Heart right ventricle (tissue), 16 donors: ENCODE data around the gene ZMIZ1. TPM values are rescaled to one million over a fixed set of nuclear protein-coding genes. Genes with fewer than 3 reads are reported as not detected.

Source experiments
- ATAC-seq, 8 donors: fragments of 200-7000 bp; cut with Tn5 transposase; one replicate each; pipeline ENCODE4 v1.9.1; 2020; ENCODE audit warnings: mild to moderate bottlenecking in 8 of 8, moderate library complexity in 8 of 8, moderate number of reproducible peaks in 1 of 8
- DNase-seq, 2 donors: peaks; one replicate each; pipeline ENCODE4 v3.0.0-alpha.2; 2020
- H3K27ac ChIP-seq, 10 donors: fragments of 200-600 bp; sonication (generic) in 2 of 10; one replicate each; pipeline versions ENCODE4 v1.5.0 to v1.8.0; 2020 to 2022; ENCODE audit warnings: mild to moderate bottlenecking in 3 of 10
- H3K27me3 ChIP-seq, 7 donors: fragments of 200-600 bp; one replicate each; pipeline ENCODE4 v1.8.0; 2021 to 2022; ENCODE audit warnings: mild to moderate bottlenecking in 2 of 7
- H3K36me3 ChIP-seq, 9 donors: fragments of 200-600 bp; sonication (generic) in 1 of 9; one replicate each; pipeline versions ENCODE4 v1.5.0 to v1.8.0; 2020 to 2022; ENCODE audit warnings: mild to moderate bottlenecking in 2 of 9
- H3K4me1 ChIP-seq, 9 donors: fragments of 200-600 bp; sonication (generic) in 1 of 9; one replicate each; pipeline versions ENCODE4 v1.5.0 to v1.8.0; 2020 to 2022; ENCODE audit warnings: mild to moderate bottlenecking in 4 of 9
- H3K4me3 ChIP-seq, 10 donors: fragments of 200-600 bp; sonication (generic) in 2 of 10; one replicate each; pipeline versions ENCODE4 v1.5.0 to v1.8.0; 2020 to 2022; ENCODE audit warnings: mild to moderate bottlenecking in 7 of 10, moderate library complexity in 2 of 10
- H3K9me3 ChIP-seq, 11 donors: fragments of 200-600 bp in 10 of 11; sonication (generic) in 2 of 11; one replicate each; pipeline versions ENCODE4 v1.5.0 to v1.8.0; 2013 to 2022; ENCODE audit warnings: mild to moderate bottlenecking in 2 of 11, control low read depth in 1 of 11, moderate library complexity in 1 of 11
- WGBS, 2 donors: extraction: QIAGEN DNeasy Blood & Tissue Kit; methylation state at CpG; one replicate each; pipeline ENCODE4 v1.1.7; 2013; ENCODE audit warnings: inconsistent platforms in 1 of 2; 5-methylcytosine and 5-hydroxymethylcytosine counted together
- intact Hi-C, 10 donors: fragments of 100-400 bp; cut with DNase I; formaldehyde crosslinking; loops; one replicate each; pipeline versions ENCODE4 v1.11.1 to v1.14.2; 2022
- polyA plus RNA-seq, 2 donors: library from polyadenylated mRNA; stranded (reverse); fragments of 200-250 nt; gene quantifications; one replicate each; pipeline ENCODE4 v1.2.3, GENCODE V29; 2013
- total RNA-seq, 10 donors: library from RNA; stranded (reverse); fragmentation: NEBNext Ultra II Directional in 3 of 10; extraction: Animal tissue kit (Norgen Biotek cat#: 25700) in 3 of 10; gene quantifications; one replicate each; pipeline versions ENCODE4 v1.2.1 to v1.2.4, GENCODE V29; 2021 to 2023
- TF ChIP-seq, protein P1 (sequence below), 9 donors: fragments of 200-600 bp; sonication (generic) in 2 of 9; IDR thresholded peaks; one replicate each; pipeline versions ENCODE4 v1.5.0 to v1.8.0; 2021 to 2022; ENCODE audit warnings: antibody characterized with exemption in 9 of 9, mild to moderate bottlenecking in 5 of 9, moderate library complexity in 1 of 9
- donor health status: Arrhythmogenic right ventricular cardiomyopathy.
- donor health status: ischemic (EF 13 %, LVEDD 7.1; RV severe dilation, severe dysfunction).
- donor health status: healthy with polysubstance abuse.
- donor health status: DM: no; HTN: yes; CAD: no.
- donor health status: DM: no; HTN: no; CAD: no.
- donor health status: ischemic (EF 25% LVEDD 6.9; RV normal size, moderate dysfunction).
- donor health status: ischemic (EF 25% LVEDD 5.7; RV mildly dilated, moderate dysfunction).
- donor health status: healthy.
- donor health status: DM: yes; HTN: yes; CAD: no.
- donor health status: Ischemic cardiomyopathy.
- donor health status: ischemic (EF 35%, LVEDD 5.7; RV mildly dilated, moderate dysfunction).
- donor health status: nonischemic (EF 11% LVEDD 7.7; RV severe dilation, severe dysfunction).
- donor health status: DM: yes; HTN: yes; CAD: no.
- donor health status: PGD.
- donor health status: ischemic (EF 29% LVEDD 5.4; RV normal size, mild dysfunction).
- donor health status: nonischemic (EF 23%, LVEDD 6.1; RV moderate dilation, normal function).

ZMIZ1 gene
- total and polyA plus RNA-seq, 12 donors: 24.2 to 61.5 (median 49.8) TPM

DNA sequence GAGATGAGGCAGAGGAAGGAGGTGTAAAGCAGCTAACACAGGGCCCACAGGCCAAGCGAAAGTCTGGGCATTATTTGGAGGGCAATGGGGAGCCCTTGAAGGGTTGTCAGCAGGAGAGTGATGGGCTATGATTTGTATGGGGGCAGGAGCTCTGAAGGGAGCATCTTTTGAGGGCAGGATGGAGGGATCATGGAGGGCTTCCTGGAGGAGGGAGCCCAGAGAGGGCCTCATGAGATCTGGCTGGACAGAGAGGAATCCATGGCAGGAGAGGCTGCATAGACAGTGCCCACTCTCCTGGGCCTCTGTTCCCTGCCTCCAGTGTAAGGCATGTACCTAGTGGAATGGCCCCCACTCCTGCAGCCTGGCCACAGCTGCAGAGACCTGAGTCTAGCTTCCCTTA is 141.9 kb downstream of the ZMIZ1 start:
- Histone ChIP-seq H3K9me3 (no peaks in the 10 kb centered on the region), H3K27me3 (no peaks in the 10 kb centered on the region), H3K27ac (no peak overlapping the region), H3K36me3 (peaks cover 0 to 98% (median 52%) of the 10 kb centered on the region in 9 donors), H3K4me1 (peaks cover 0 to 8% (median 0%) of the 10 kb centered on the region in 9 donors), H3K4me3 (no peak overlapping the region)
- TF ChIP-seq, protein P1, sequence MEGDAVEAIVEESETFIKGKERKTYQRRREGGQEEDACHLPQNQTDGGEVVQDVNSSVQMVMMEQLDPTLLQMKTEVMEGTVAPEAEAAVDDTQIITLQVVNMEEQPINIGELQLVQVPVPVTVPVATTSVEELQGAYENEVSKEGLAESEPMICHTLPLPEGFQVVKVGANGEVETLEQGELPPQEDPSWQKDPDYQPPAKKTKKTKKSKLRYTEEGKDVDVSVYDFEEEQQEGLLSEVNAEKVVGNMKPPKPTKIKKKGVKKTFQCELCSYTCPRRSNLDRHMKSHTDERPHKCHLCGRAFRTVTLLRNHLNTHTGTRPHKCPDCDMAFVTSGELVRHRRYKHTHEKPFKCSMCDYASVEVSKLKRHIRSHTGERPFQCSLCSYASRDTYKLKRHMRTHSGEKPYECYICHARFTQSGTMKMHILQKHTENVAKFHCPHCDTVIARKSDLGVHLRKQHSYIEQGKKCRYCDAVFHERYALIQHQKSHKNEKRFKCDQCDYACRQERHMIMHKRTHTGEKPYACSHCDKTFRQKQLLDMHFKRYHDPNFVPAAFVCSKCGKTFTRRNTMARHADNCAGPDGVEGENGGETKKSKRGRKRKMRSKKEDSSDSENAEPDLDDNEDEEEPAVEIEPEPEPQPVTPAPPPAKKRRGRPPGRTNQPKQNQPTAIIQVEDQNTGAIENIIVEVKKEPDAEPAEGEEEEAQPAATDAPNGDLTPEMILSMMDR (IDR thresholded peaks at IDR 0.05): no peak
- no peak for DNase-seq
- 53 to 100% methylated on average over 1 of the region's 1 CpG for WGBS, 2 donors
- no peak for ATAC-seq
- intact Hi-C loops: no loop called here

- Histone ChIP-seq H3K36me3 (peaks cover 0 to 98% (median 61%) of the 10 kb centered on the region in 9 donors), H3K4me3 (no peak overlapping the region), H3K9me3 (no peaks in the 10 kb centered on the region), H3K27ac (no peak overlapping the region), H3K4me1 (peaks cover 0 to under 1% (median 0%) of the 10 kb centered on the region in 9 donors), H3K27me3 (no peaks in the 10 kb centered on the region)
- WGBS, 2 donors: 87 to 88% methylated on average over 13 of the region's 13 CpGs
- DNase-seq (no peak), ATAC-seq (no peak)
- intact Hi-C loops: no loop called here
- TF ChIP-seq, protein P1 (IDR thresholded peaks at IDR 0.05): no peak
Observed at GRCh38 chr10:79211616-79212015, 142.8 kb downstream of the ZMIZ1 start.

DNA sequence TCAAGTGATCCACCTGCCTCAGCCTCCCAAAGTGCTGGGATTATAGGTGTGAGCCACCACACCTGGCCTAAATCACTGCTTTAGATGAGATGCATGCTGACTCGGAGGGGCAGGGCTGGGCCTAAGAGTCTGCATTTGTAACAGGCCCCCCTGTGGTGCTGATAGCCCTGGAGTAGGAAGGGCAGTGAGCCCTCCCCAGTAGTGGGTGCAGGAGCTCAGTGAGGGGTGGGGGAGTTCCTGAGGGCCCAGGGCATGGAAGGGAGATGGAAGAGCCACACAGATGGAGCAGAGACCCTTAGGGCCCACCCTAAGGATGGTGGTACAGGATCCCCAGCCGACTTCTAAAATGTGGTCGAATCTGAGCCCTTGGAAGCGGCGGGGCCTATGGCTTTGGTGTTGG is 146.8 kb downstream of the ZMIZ1 start:
- H3K9me3 ChIP-seq: no peaks in the 10 kb centered on the region
- TF ChIP-seq, protein P1 (IDR thresholded peaks at IDR 0.05): no peak
- DNase-seq (no peak), ATAC-seq (no peak)
- H3K27ac ChIP-seq: no peak overlapping the region
- peaks cover 11 to 24% (median 20%) of the 10 kb centered on the region in 9 donors for H3K4me1 ChIP-seq
- peaks cover 0 to 92% (median 47%) of the 10 kb centered on the region in 9 donors for H3K36me3 ChIP-seq
- H3K27me3 ChIP-seq: no peaks in the 10 kb centered on the region
- 98% methylated on average over 5 of the region's 5 CpGs for WGBS, 2 donors
- no peak overlapping the region for H3K4me3 ChIP-seq
- intact Hi-C loops: no loop called here

DNA sequence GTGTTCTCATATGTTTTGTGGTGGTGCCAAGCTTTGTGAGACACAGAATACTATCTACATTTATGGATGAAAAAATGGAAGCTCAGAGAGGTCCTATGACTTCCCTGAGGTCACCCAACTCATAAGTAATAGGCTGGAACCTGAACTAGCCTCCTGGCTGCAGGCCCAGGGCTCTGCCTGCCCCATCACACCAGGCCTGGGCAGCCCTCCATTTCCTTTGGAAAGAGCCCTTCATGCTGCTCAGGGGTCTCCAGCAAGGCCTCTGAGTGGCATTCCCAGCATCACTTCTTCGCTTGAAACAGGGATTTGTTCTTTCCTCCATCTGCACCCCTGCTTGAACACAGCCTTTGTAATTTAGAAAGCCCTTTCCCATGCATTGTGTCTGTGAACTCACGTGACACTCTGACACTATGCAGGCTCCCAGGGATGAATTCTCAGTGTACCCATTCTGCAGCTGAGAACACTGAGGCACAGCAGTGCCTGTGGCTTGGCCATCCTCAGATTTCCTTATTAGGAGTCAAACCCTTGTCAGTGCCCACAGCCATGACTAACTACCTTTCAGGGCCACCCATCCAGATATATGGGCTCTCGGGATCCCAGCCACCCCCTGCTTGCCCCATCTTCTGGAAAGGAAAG is 150.7 kb downstream of the ZMIZ1 start:
- no peak for ATAC-seq
- Histone ChIP-seq H3K27me3 (no peaks in the 10 kb centered on the region), H3K27ac (peak overlapping the region in 9 of 10 donors; percentile 8 to 94 (median 80)), H3K4me1 (peaks cover 44 to 63% (median 59%) of the 10 kb centered on the region in 9 donors), H3K9me3 (no peaks in the 10 kb centered on the region), H3K36me3 (peaks cover 0 to 63% (median 22%) of the 10 kb centered on the region in 9 donors), H3K4me3 (no peak overlapping the region)
- 86 to 92% methylated on average over 3 of the region's 3 CpGs for WGBS, 2 donors
- TF ChIP-seq, protein P1 (IDR thresholded peaks at IDR 0.05): no peak
- DNase-seq: no peak
- intact Hi-C loops: no loop called here
